Neuron (in vitro differentiated cells): ENCODE results near the gene IFI27L1.
A peak's percentile ranks its signal among the peaks of the same experiment; 100 is the strongest.

Experiments used
- H2AFZ ChIP-seq: one replicate; pipeline ENCODE4 v1.6.1; 2013; ENCODE audit warnings: low read depth, mild to moderate bottlenecking, inconsistent platforms, low read length, moderate library complexity
- H3K27me3 ChIP-seq: one replicate; pipeline ENCODE4 v1.6.1; 2013; ENCODE audit warnings: low read length; ENCODE audit not compliant: insufficient read depth
- H3K36me3 ChIP-seq: one replicate; pipeline ENCODE4 v1.6.1; 2013; ENCODE audit warnings: low read length; ENCODE audit not compliant: insufficient read depth
- H3K4me1 ChIP-seq: one replicate; pipeline ENCODE4 v1.6.1; 2013; ENCODE audit warnings: low read length; ENCODE audit not compliant: insufficient read depth
- H3K4me3 ChIP-seq: 2 replicates; pipeline ENCODE4 v1.5.1; 2013; ENCODE audit warnings: mild to moderate bottlenecking, low read length, moderate library complexity
- H3K9me3 ChIP-seq: one replicate; pipeline ENCODE4 v1.6.1; 2013; ENCODE audit warnings: low read length

The IFI27L1 gene

DNA sequence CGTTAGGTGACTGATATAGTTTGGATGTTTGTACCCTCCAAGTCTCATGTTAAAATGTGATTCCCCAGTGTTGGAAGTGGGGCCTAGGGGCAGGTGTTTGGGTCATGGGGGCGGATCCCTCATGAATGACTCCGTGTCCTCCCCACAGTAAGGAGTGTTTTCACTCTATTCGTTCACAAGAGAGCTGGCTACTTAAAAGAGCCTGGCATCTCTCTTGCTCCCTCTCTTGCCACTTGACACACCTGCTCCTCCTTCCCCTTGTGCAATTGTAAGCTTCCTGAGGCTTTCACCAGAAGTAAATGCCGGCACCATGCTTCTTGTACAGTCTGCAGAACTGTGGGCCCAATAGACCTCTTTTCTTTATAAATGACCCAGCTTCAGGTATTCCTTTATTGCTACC lies 45.7 kb downstream of the IFI27L1 start:
- Histone ChIP-seq H3K36me3 (no peaks in the 10 kb centered on the region), H3K4me3 (no peak overlapping the region), H3K27me3 (peaks cover 9% of the 10 kb centered on the region), H2AFZ (no peak overlapping the region), H3K9me3 (no peaks in the 10 kb centered on the region), H3K4me1 (peaks cover 8% of the 10 kb centered on the region)

DNA sequence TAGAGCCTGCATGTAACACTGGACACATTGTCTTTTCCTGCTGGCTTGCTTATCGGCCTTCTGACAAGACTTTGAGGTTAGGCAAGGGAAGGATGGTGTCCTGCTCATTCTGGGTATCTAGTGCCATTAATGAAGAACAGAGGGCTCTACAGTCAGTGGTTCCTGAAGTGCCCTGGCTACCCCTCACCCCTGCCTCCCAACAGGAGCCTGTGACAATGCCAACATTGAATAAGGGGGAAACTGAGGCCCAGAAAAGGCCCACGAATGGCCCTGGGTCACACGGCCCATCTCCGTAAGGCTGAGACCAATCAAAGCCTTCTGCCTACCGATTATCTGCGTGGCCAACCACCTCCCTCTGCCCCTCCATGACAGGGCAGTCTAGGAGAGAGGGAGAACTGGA lies 46.2 kb downstream of the IFI27L1 start:
- H3K9me3 ChIP-seq, result no peaks in the 10 kb centered on the region
- peaks cover 8% of the 10 kb centered on the region for H3K4me1 ChIP-seq
- peaks cover 8% of the 10 kb centered on the region for H3K27me3 ChIP-seq
- H3K4me3 ChIP-seq, result no peak overlapping the region
- H3K36me3 ChIP-seq, result no peaks in the 10 kb centered on the region
- no peak overlapping the region for H2AFZ ChIP-seq

GRCh38 chr14:94128216-94128839 lies 47.2 kb downstream of the IFI27L1 start:
- no peak overlapping the region for H3K4me3 ChIP-seq
- H3K27me3 ChIP-seq, result peaks cover 5% of the 10 kb centered on the region
- H3K36me3 ChIP-seq, result no peaks in the 10 kb centered on the region
- H2AFZ ChIP-seq, result no peak overlapping the region
- H3K9me3 ChIP-seq, result no peaks in the 10 kb centered on the region
- peaks cover 8% of the 10 kb centered on the region for H3K4me1 ChIP-seq

DNA sequence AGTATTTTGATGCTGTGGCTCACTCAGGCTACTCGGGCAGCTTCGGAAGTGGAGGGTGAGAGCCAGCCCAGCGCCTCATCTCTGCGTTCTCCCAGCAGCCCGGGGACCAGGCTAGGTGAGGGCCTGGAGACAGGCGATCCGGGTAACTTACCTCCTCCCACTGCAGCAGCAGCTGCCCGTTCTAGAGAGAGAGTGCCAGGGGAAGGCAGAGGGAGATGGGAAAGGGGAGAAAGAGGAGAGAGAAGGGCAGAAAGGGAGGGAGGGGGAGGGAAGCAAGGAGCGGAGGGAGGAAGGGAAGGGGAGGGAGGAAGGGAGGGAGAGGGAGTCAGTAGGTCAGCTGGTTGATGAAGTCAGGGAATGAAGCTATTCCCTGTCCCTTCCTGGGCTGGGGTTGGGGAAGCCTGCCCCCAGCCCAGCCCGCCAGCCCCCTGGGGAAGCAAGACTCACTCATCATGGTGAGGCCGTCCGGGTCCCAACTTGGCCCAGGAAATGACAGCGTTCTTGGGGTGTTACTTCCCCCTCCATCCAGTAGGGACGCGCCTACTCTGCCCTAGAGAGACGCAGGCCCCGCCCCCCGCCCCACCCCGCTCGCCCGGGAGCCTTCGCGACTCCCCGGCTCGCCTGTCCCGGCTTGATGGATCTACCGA lies 48.1 kb downstream of the IFI27L1 start, which contains the start of gene IFI27L2:
Gene IFI27L2, minus strand, starts transcription at position 494 of the 647 bp plus-strand sequence. Its CDS starts 40 bp downstream, at position 454.
- peaks cover under 1% of the 10 kb centered on the region for H3K27me3 ChIP-seq
- H3K9me3 ChIP-seq, result no peaks in the 10 kb centered on the region
- H3K36me3 ChIP-seq, result no peaks in the 10 kb centered on the region
- H2AFZ ChIP-seq, result peak within 1 kb of the TSS; percentile 64
- H3K4me3 ChIP-seq, result peak within 1 kb of the TSS; percentile 56
- H3K4me1 ChIP-seq, result peaks cover 8% of the 10 kb centered on the region

DNA sequence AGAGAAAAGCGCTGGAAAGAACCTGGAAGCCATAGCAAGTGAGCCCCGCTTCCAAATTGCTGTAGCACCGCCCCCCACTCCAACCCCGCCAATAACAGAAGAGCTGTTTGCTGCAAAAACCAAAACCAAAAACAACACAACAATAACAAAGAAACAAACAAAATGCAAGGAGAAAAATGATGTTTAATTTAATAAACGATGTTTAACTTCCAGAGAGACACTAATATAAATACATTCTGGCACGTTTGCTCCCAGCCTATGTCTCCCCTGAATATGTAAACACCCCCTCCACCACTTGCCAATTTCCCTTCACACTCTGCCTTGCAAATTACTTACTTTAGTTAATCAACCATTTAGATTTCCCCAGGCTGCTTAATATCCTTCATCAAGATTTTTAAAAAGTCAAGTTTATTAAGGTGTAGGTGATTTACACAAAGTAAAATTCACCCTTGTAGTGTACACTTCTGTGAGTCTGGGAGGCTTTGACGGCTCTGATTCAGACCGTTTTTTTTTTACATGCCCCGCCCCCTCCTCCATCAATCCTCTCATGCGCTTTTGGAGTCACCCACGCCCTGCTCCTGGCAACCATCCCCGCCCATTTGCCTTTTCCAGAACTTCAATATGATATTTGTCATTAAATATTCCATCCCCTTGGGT lies 48.8 kb downstream of the IFI27L1 start:
- H3K4me3 ChIP-seq, result peak overlapping the region; percentile 56
- H2AFZ ChIP-seq, result peak overlapping the region; percentile 64
- H3K36me3 ChIP-seq, result no peaks in the 10 kb centered on the region
- peaks cover 8% of the 10 kb centered on the region for H3K4me1 ChIP-seq
- H3K27me3 ChIP-seq, result no peaks in the 10 kb centered on the region
- no peaks in the 10 kb centered on the region for H3K9me3 ChIP-seq

DNA sequence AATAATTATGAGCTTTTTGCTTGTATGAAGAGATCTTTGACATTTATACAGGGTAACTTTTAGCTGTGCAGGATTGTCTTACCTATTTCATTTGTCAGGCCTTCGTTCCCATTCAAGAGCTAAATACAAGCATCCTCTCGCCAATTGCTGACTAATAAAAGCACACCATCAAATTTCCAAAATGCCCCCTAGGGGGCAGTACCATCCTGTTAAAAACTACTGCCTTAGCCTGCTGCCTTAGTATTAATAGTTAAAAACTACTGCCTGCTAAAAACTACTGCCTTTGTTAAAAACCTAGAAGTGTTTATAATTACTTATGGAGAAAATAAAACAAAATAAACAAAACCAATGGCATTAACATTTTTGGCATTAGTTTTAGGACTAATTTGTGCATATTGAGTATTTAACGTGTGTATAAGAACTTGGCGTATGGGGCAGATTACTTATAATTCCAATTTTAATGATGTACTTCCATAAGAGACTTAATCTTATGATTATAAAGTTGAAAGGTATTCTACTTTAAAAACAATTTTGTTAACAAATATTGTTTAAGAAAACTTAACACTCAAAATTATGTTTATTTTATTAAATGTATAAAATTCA lies 51.3 kb downstream of the IFI27L1 start:
- Histone ChIP-seq H3K4me3 (no peak overlapping the region), H3K27me3 (no peaks in the 10 kb centered on the region), H3K4me1 (peaks cover 8% of the 10 kb centered on the region), H3K9me3 (no peaks in the 10 kb centered on the region), H3K36me3 (no peaks in the 10 kb centered on the region), H2AFZ (no peak overlapping the region)

DNA sequence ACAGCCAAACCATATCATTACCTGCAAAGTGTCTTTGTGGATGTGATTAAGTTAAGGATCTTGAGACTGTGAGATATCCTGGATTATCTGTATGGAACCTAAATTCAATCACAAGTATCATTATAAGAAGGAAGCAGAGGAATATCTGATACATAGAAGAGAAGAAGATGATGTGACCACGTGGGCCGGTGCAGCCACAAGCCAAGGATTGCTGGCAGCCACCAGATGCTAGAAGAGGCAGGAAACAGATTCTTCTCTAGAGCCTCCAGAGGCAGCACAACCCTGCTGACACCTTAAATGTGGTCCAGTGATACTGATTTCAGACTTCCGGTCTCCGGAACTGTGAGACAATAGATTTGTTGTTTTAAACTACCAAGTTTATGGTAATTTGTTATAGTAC lies 54.4 kb downstream of the IFI27L1 start:
- Histone ChIP-seq H3K4me1 (peaks cover 5% of the 10 kb centered on the region), H3K4me3 (no peak overlapping the region)

DNA sequence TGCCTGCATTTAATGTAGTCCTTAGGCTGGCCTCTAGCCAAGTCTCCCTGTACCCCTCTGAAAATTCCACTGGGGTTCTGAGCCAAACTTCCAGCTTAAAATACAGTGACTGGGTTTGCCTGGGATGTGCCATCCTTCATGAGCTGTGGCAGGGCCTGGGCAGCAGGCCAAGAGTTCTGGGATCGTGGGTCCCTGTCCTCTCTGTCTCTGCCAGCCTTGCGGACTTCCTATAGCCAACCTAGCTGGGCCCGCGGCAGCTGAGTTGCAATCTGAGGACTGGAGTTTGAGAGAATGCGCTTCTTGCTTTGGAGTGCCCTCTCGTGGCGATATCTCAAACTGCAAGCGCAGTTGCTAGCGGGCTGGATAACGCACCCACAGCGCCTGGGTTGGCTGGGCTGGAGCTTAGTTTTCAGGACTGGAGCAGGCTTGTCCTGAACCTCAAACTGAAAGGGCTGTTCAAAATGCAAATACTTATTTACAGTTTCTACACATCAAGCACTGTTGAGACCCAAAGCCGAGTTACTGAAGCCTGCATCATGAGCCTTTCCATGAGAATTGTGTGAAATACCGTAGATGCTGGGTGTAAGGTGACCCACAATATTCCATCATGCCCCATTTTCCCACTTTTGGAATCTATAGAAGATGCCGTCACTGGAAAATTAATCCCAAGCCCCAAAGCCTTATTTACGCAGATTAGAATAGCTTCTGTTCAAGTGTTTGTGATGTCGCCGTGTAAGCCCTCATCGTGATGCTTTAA lies 55.6 kb downstream of the IFI27L1 start:
- H3K4me3 ChIP-seq, result no peak overlapping the region
- no peaks in the 10 kb centered on the region for H3K27me3 ChIP-seq
- H3K36me3 ChIP-seq, result no peaks in the 10 kb centered on the region
- no peak overlapping the region for H2AFZ ChIP-seq
- H3K9me3 ChIP-seq, result no peaks in the 10 kb centered on the region
- H3K4me1 ChIP-seq, result peaks cover 5% of the 10 kb centered on the region

More for the DNA sequence above, 54.4 kb downstream of the IFI27L1 start:
- H3K27me3 ChIP-seq, result no peaks in the 10 kb centered on the region
- H3K9me3 ChIP-seq, result no peaks in the 10 kb centered on the region
- H2AFZ ChIP-seq, result no peak overlapping the region
- no peaks in the 10 kb centered on the region for H3K36me3 ChIP-seq

- peaks cover 5% of the 10 kb centered on the region for H3K4me1 ChIP-seq
- no peaks in the 10 kb centered on the region for H3K36me3 ChIP-seq
- H3K9me3 ChIP-seq, result no peaks in the 10 kb centered on the region
- no peak overlapping the region for H2AFZ ChIP-seq
- no peaks in the 10 kb centered on the region for H3K27me3 ChIP-seq
- no peak overlapping the region for H3K4me3 ChIP-seq
Observed at GRCh38 chr14:94138251-94138650, 57.1 kb downstream of the IFI27L1 start.

- Histone ChIP-seq H3K4me3 (no peak overlapping the region), H3K36me3 (no peaks in the 10 kb centered on the region), H2AFZ (no peak overlapping the region), H3K9me3 (no peaks in the 10 kb centered on the region), H3K4me1 (peaks cover 5% of the 10 kb centered on the region), H3K27me3 (no peaks in the 10 kb centered on the region)
Observed at GRCh38 chr14:94139006-94139405, 57.9 kb downstream of the IFI27L1 start.

DNA sequence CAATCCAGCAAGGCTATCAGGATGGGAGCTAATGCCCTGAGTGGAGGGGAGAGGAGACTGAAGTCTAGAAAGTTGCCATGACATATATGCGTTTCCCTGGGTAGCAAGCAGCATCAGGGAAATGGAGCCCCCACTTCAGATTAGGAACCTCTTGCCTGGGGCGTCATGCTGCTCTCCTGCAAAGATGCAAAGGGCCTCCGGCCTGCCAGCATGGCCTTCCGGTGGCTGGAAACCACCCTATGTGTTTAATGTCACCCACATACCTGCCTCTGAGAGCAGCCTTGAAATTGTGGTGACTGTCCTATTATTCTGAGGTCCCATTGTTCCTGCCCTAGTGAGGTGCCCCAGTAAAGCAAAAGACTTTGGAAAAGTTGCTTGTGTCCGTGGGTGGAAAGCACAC lies 58.3 kb downstream of the IFI27L1 start:
- Histone ChIP-seq H3K36me3 (no peaks in the 10 kb centered on the region), H3K4me1 (peaks cover 5% of the 10 kb centered on the region), H3K4me3 (no peak overlapping the region), H3K27me3 (no peaks in the 10 kb centered on the region), H2AFZ (no peak overlapping the region), H3K9me3 (no peaks in the 10 kb centered on the region)

GRCh38 chr14:94142247-94142646 lies 61.1 kb downstream of the IFI27L1 start:
- Histone ChIP-seq H3K27me3 (no peaks in the 10 kb centered on the region), H2AFZ (no peak overlapping the region), H3K4me3 (no peak overlapping the region), H3K4me1 (peaks cover 10% of the 10 kb centered on the region), H3K36me3 (no peaks in the 10 kb centered on the region), H3K9me3 (no peaks in the 10 kb centered on the region)
